GM12878 (cell line): Measurements from ENCODE around the gene SIK3.

ENCODE experiments used
- CTCF ChIP-seq, 3 experiments: IDR thresholded peaks in 2 of 3; conservative IDR thresholded peaks in 1 of 3; 2 replicates each; pipeline ENCODE4 v1.5.1; 2011; ENCODE audit warnings: low read depth in 3 of 3, low read length in 3 of 3, mild to moderate bottlenecking in 3 of 3, control low read depth in 2 of 3, moderate library complexity in 2 of 3, inconsistent platforms in 1 of 3, mixed read lengths in 1 of 3; ENCODE audit not compliant: control insufficient read depth in 2 of 3, insufficient read depth in 1 of 3; ENCODE audit errors: extremely low read depth in 1 of 3
- HCFC1 ChIP-seq: fragments of 150-350 bp; IDR thresholded peaks from 2 replicates; pipeline ENCODE4 v1.6.1; 2014; ENCODE audit warnings: low read length
- POLR2A ChIP-seq: IDR thresholded peaks from 2 replicates; pipeline ENCODE4 v1.6.1; 2011; ENCODE audit warnings: low read depth, mild to moderate bottlenecking, low read length
- RELB ChIP-seq: fragments of 450-650 bp; IDR thresholded peaks from 2 replicates; pipeline ENCODE4 v1.6.1; 2017; ENCODE audit warnings: low read depth, mild to moderate bottlenecking, moderate library complexity
- TAF1 ChIP-seq: IDR thresholded peaks from 2 replicates; pipeline ENCODE4 v1.6.1; 2011; ENCODE audit warnings: mild to moderate bottlenecking, low read depth, low read length, borderline replicate concordance
- TF ChIP-seq, protein P1 (sequence below): IDR thresholded peaks from 2 replicates; pipeline ENCODE4 v1.6.1; 2011; ENCODE audit warnings: borderline replicate concordance, low read depth, mild to moderate bottlenecking, moderate library complexity, mixed read lengths, low read length; ENCODE audit not compliant: insufficient read depth; ENCODE audit errors: extremely low read length
- TF ChIP-seq, protein P2 (sequence below): fragments of 450-650 bp; formaldehyde crosslinking; IDR thresholded peaks from 2 replicates; pipeline ENCODE4 v1.4.0; 2022; ENCODE audit warnings: mild to moderate bottlenecking, moderate library complexity

- TF ChIP-seq, protein P1, sequence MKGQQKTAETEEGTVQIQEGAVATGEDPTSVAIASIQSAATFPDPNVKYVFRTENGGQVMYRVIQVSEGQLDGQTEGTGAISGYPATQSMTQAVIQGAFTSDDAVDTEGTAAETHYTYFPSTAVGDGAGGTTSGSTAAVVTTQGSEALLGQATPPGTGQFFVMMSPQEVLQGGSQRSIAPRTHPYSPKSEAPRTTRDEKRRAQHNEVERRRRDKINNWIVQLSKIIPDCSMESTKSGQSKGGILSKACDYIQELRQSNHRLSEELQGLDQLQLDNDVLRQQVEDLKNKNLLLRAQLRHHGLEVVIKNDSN, result no peak
- TF ChIP-seq TAF1, result no peak
- TF ChIP-seq POLR2A, result no peak
- no peak for TF ChIP-seq HCFC1
- TF ChIP-seq RELB, result no peak
- TF ChIP-seq CTCF (IDR thresholded peaks at IDR 0.05 in 2 of 3, conservative IDR thresholded peaks at IDR 0.05 in 1 of 3; ENCODE audit: control insufficient read depth in 2 of 3, extremely low read depth in 1 of 3, insufficient read depth in 1 of 3, low read depth in 3 of 3, low read length in 3 of 3), result no peak
- TF ChIP-seq, protein P2, sequence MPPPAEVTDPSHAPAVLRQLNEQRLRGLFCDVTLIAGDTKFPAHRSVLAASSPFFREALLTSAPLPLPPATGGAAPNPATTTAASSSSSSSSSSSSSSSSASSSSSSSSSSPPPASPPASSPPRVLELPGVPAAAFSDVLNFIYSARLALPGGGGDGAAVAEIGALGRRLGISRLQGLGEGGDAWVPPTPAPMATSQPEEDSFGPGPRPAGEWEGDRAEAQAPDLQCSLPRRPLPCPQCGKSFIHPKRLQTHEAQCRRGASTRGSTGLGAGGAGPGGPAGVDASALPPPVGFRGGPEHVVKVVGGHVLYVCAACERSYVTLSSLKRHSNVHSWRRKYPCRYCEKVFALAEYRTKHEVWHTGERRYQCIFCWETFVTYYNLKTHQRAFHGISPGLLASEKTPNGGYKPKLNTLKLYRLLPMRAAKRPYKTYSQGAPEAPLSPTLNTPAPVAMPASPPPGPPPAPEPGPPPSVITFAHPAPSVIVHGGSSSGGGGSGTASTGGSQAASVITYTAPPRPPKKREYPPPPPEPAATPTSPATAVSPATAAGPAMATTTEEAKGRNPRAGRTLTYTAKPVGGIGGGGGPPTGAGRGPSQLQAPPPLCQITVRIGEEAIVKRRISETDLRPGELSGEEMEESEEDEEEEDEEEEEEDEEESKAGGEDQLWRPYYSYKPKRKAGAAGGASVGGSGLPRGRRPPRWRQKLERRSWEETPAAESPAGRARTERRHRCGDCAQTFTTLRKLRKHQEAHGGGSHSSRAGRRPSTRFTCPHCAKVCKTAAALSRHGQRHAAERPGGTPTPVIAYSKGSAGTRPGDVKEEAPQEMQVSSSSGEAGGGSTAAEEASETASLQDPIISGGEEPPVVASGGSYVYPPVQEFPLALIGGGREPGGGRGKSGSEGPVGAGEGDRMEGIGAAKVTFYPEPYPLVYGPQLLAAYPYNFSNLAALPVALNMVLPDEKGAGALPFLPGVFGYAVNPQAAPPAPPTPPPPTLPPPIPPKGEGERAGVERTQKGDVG (CRISPR knock-in tag), result no peak
These were observed 104.0 kb downstream of the SIK3 start for GRCh38 chr11:116994195-116994594.
